GM13976 (cell line): Measurements from ENCODE around the gene COMMD8.

Experiments used
- DNase-seq: peaks from one replicate; pipeline ENCODE4 v3.0.0; 2012; ENCODE audit warnings: low spot score
- CTCF ChIP-seq: IDR thresholded peaks from 2 replicates; pipeline ENCODE4 v1.5.1; 2012; ENCODE audit warnings: borderline replicate concordance, mild to moderate bottlenecking; ENCODE audit not compliant: insufficient read depth; ENCODE audit errors: extremely low read depth, missing control alignments, control extremely low read depth
- in situ Hi-C: fragments of 300-500 bp; cut with MboI; formaldehyde crosslinking; loops from one replicate; pipeline ENCODE4 v1.12.0; 2022; ENCODE audit warnings: low sequenced_read_pairs, mixed read lengths, inconsistent platforms; ENCODE audit not compliant: unreplicated experiment

The COMMD8 gene

GRCh38 chr4:47475411-47475810, 11.9 kb upstream of the COMMD8 start:
- DNase-seq, result no peak
- in situ Hi-C loops, result no loop called here

GRCh38 chr4:47474799-47475198, 11.3 kb upstream of the COMMD8 start:
- no peak for DNase-seq
- no peak for TF ChIP-seq CTCF
- in situ Hi-C loops, result no loop called here

More at GRCh38 chr4:47475411-47475810, 11.9 kb upstream of the COMMD8 start:
- TF ChIP-seq CTCF, result no peak

GRCh38 chr4:47473141-47473750, 9.7 kb upstream of the COMMD8 start:
- in situ Hi-C loops, result no loop called here
- DNase-seq, result no peak
- TF ChIP-seq CTCF, result no peak

GRCh38 chr4:47471591-47471990, 8.1 kb upstream of the COMMD8 start:
- DNase-seq, result no peak
- in situ Hi-C loops, result no loop called here
- TF ChIP-seq CTCF, result no peak

GRCh38 chr4:47471064-47471463, 7.6 kb upstream of the COMMD8 start:
- in situ Hi-C loops, result no loop called here
- DNase-seq, result no peak
- no peak for TF ChIP-seq CTCF

- no peak for DNase-seq
- no peak for TF ChIP-seq CTCF
- in situ Hi-C loops, result no loop called here
Measured at GRCh38 chr4:47469951-47470350, 6.4 kb upstream of the COMMD8 start.
